ENCODE measurements around the gene FNTB. TPM values are rescaled to one million over a fixed set of nuclear protein-coding genes. Genes with fewer than 3 reads are reported as not detected.
A peak's percentile ranks its signal among the peaks of the same experiment; 100 is the strongest.

Gene FNTB
- total RNA-seq, 2 donors from 2014 or later = 14.4 to 17.1 TPM

GRCh38 chr14:64958201-64958600 is 28.5 kb upstream of the FNTB start:
- no peak for ATAC-seq (replicated peaks in 1 of 2)
- Mint-ChIP-seq H3K4me1 (ENCODE audit: low read depth) (peaks cover 10% of the 10 kb centered on the region), H3K4me3 (no peak overlapping the region), H3K27ac (no peak overlapping the region), H3K9me3 (no peaks in the 10 kb centered on the region), H3K36me3 (ENCODE audit: insufficient read depth in 2 of 2) (no peaks in the 10 kb centered on the region), H3K27me3 (ENCODE audit: low read depth) (no peaks in the 10 kb centered on the region)
- no peak for DNase-seq

- Mint-ChIP-seq H3K4me1 (ENCODE audit: low read depth) (peaks cover 8% of the 10 kb centered on the region), H3K27me3 (ENCODE audit: low read depth) (no peaks in the 10 kb centered on the region), H3K36me3 (ENCODE audit: insufficient read depth in 2 of 2) (no peaks in the 10 kb centered on the region), H3K9me3 (no peaks in the 10 kb centered on the region), H3K4me3 (no peak overlapping the region), H3K27ac (no peak overlapping the region)
- no peak for ATAC-seq (replicated peaks in 1 of 2)
- no peak for DNase-seq
Observed at GRCh38 chr14:64958743-64959142, 28.0 kb upstream of the FNTB start.

GRCh38 chr14:64960762-64961276 is 25.9 kb upstream of the FNTB start:
- DNase-seq = no peak
- no peak for ATAC-seq (replicated peaks in 1 of 2)
- H3K27me3 Mint-ChIP-seq (ENCODE audit: low read depth) = no peaks in the 10 kb centered on the region
- no peak overlapping the region for H3K4me3 Mint-ChIP-seq
- no peak overlapping the region for H3K27ac Mint-ChIP-seq
- H3K36me3 Mint-ChIP-seq (ENCODE audit: insufficient read depth in 2 of 2) = no peaks in the 10 kb centered on the region
- peaks cover 8% of the 10 kb centered on the region for H3K4me1 Mint-ChIP-seq (ENCODE audit: low read depth)
- H3K9me3 Mint-ChIP-seq = no peaks in the 10 kb centered on the region

- Mint-ChIP-seq H3K4me3 (no peak overlapping the region), H3K27me3 (ENCODE audit: low read depth) (no peaks in the 10 kb centered on the region), H3K9me3 (no peaks in the 10 kb centered on the region), H3K4me1 (ENCODE audit: low read depth) (peaks cover 14% of the 10 kb centered on the region), H3K36me3 (ENCODE audit: insufficient read depth in 2 of 2) (no peaks in the 10 kb centered on the region), H3K27ac (no peak overlapping the region)
- DNase-seq = no peak
- no peak for ATAC-seq (replicated peaks in 1 of 2)
Observed at GRCh38 chr14:64963611-64964010, 23.1 kb upstream of the FNTB start.

- Mint-ChIP-seq H3K27me3 (ENCODE audit: low read depth) (no peaks in the 10 kb centered on the region), H3K27ac (no peak overlapping the region), H3K4me1 (ENCODE audit: low read depth) (peaks cover 9% of the 10 kb centered on the region), H3K9me3 (no peaks in the 10 kb centered on the region), H3K36me3 (ENCODE audit: insufficient read depth in 2 of 2) (no peaks in the 10 kb centered on the region), H3K4me3 (no peak overlapping the region)
- DNase-seq = no peak
- no peak for ATAC-seq (replicated peaks in 1 of 2)
Observed at GRCh38 chr14:64965356-64966000, 21.2 kb upstream of the FNTB start.

- Mint-ChIP-seq H3K27me3 (ENCODE audit: low read depth) (no peaks in the 10 kb centered on the region), H3K9me3 (no peaks in the 10 kb centered on the region), H3K27ac (no peak overlapping the region), H3K36me3 (ENCODE audit: insufficient read depth in 2 of 2) (no peaks in the 10 kb centered on the region), H3K4me1 (ENCODE audit: low read depth) (peaks cover 7% of the 10 kb centered on the region), H3K4me3 (no peak overlapping the region)
- no peak for DNase-seq
- ATAC-seq (replicated peaks in 1 of 2) = no peak
Observed at GRCh38 chr14:64966976-64967375, 19.7 kb upstream of the FNTB start.

- ATAC-seq (replicated peaks in 1 of 2) = no peak
- Mint-ChIP-seq H3K9me3 (no peaks in the 10 kb centered on the region), H3K27ac (peak overlapping the region; percentile 6), H3K27me3 (ENCODE audit: low read depth) (no peaks in the 10 kb centered on the region), H3K4me3 (no peak overlapping the region), H3K36me3 (ENCODE audit: insufficient read depth in 2 of 2) (no peaks in the 10 kb centered on the region), H3K4me1 (ENCODE audit: low read depth) (peaks cover 7% of the 10 kb centered on the region)
- DNase-seq = no peak
Observed at GRCh38 chr14:64968167-64968566, 18.5 kb upstream of the FNTB start.

GRCh38 chr14:64968651-64969050 is 18.0 kb upstream of the FNTB start:
- H3K4me1 Mint-ChIP-seq (ENCODE audit: low read depth) = peaks cover 7% of the 10 kb centered on the region
- H3K27ac Mint-ChIP-seq = no peak overlapping the region
- no peak for ATAC-seq (replicated peaks in 1 of 2)
- H3K36me3 Mint-ChIP-seq (ENCODE audit: insufficient read depth in 2 of 2) = no peaks in the 10 kb centered on the region
- H3K4me3 Mint-ChIP-seq = no peak overlapping the region
- no peaks in the 10 kb centered on the region for H3K9me3 Mint-ChIP-seq
- no peaks in the 10 kb centered on the region for H3K27me3 Mint-ChIP-seq (ENCODE audit: low read depth)
- no peak for DNase-seq

- peaks cover 7% of the 10 kb centered on the region for H3K4me1 Mint-ChIP-seq (ENCODE audit: low read depth)
- DNase-seq (no peak), ATAC-seq (replicated peaks in 1 of 2) (no peak)
- H3K27ac Mint-ChIP-seq = no peak overlapping the region
- no peaks in the 10 kb centered on the region for H3K9me3 Mint-ChIP-seq
- no peaks in the 10 kb centered on the region for H3K36me3 Mint-ChIP-seq (ENCODE audit: insufficient read depth in 2 of 2)
- no peaks in the 10 kb centered on the region for H3K27me3 Mint-ChIP-seq (ENCODE audit: low read depth)
- no peak overlapping the region for H3K4me3 Mint-ChIP-seq
Observed at GRCh38 chr14:64970041-64970440, 16.7 kb upstream of the FNTB start.

- Mint-ChIP-seq H3K4me1 (ENCODE audit: low read depth) (peaks cover 7% of the 10 kb centered on the region), H3K27ac (no peak overlapping the region), H3K27me3 (ENCODE audit: low read depth) (no peaks in the 10 kb centered on the region), H3K36me3 (ENCODE audit: insufficient read depth in 2 of 2) (no peaks in the 10 kb centered on the region), H3K9me3 (no peaks in the 10 kb centered on the region), H3K4me3 (peak overlapping the region; percentile 42 to 73)
- ATAC-seq (replicated peaks in 1 of 2) (no peak), DNase-seq (no peak)
Observed at GRCh38 chr14:64970776-64971477, 15.8 kb upstream of the FNTB start.

- H3K27ac Mint-ChIP-seq = no peak overlapping the region
Observed at GRCh38 chr14:64971491-64971942, 15.2 kb upstream of the FNTB start.

GRCh38 chr14:64971943-64972791 is 14.5 kb upstream of the FNTB start, which contains the start of gene RAB15:
Gene RAB15 (minus strand): TSS chr14:64972336. CDS start chr14:64972076, 260 bp downstream.
- Mint-ChIP-seq H3K4me1 (ENCODE audit: low read depth) (peaks cover 7% of the 10 kb centered on the region), H3K27ac (peak within 1 kb of the TSS; percentile 79), H3K4me3 (peak within 1 kb of the TSS; percentile 86 to 88), H3K27me3 (ENCODE audit: low read depth) (no peaks in the 10 kb centered on the region), H3K9me3 (no peaks in the 10 kb centered on the region), H3K36me3 (ENCODE audit: insufficient read depth in 2 of 2) (no peaks in the 10 kb centered on the region)
- ATAC-seq (replicated peaks in 1 of 2) (peak; percentile 81 to 87), DNase-seq (peak; percentile 53 to 58)

More at GRCh38 chr14:64971491-64971942, 15.2 kb upstream of the FNTB start:
- DNase-seq (no peak), ATAC-seq (replicated peaks in 1 of 2) (no peak)
- H3K9me3 Mint-ChIP-seq = no peaks in the 10 kb centered on the region
- no peaks in the 10 kb centered on the region for H3K36me3 Mint-ChIP-seq (ENCODE audit: insufficient read depth in 2 of 2)
- peak overlapping the region; percentile 42 to 73 for H3K4me3 Mint-ChIP-seq
- peaks cover 7% of the 10 kb centered on the region for H3K4me1 Mint-ChIP-seq (ENCODE audit: low read depth)
- H3K27me3 Mint-ChIP-seq (ENCODE audit: low read depth) = no peaks in the 10 kb centered on the region

- DNase-seq (no peak), ATAC-seq (replicated peaks in 1 of 2) (no peak)
- Mint-ChIP-seq H3K4me3 (peak overlapping the region; percentile 86 to 88), H3K27ac (no peak overlapping the region), H3K9me3 (no peaks in the 10 kb centered on the region), H3K4me1 (ENCODE audit: low read depth) (peaks cover 7% of the 10 kb centered on the region), H3K36me3 (ENCODE audit: insufficient read depth in 2 of 2) (no peaks in the 10 kb centered on the region), H3K27me3 (ENCODE audit: low read depth) (no peaks in the 10 kb centered on the region)
Observed at GRCh38 chr14:64973026-64973442, 13.7 kb upstream of the FNTB start.
